ENCODE results near the gene CTBS.

DNA sequence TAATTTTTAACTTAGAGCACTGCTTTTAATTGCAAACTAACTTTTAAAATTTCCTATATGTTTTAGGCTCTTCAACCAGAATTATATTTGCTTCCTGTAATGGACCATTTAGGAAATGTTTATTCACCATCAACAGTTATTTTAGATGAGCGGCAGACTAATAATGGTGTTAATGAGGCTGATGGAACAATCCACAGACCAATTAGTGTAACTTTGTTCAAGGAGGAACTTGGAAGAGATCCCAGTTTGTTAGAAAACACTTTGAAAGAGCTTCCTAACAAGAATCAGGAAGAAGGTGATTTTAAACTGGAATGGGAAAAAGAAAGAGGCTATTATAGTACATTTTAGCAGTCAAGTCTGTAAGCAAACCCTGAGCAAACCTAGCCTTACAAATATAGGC lies 48.5 kb downstream of the CTBS start:
- TF ChIP-seq, protein P1, sequence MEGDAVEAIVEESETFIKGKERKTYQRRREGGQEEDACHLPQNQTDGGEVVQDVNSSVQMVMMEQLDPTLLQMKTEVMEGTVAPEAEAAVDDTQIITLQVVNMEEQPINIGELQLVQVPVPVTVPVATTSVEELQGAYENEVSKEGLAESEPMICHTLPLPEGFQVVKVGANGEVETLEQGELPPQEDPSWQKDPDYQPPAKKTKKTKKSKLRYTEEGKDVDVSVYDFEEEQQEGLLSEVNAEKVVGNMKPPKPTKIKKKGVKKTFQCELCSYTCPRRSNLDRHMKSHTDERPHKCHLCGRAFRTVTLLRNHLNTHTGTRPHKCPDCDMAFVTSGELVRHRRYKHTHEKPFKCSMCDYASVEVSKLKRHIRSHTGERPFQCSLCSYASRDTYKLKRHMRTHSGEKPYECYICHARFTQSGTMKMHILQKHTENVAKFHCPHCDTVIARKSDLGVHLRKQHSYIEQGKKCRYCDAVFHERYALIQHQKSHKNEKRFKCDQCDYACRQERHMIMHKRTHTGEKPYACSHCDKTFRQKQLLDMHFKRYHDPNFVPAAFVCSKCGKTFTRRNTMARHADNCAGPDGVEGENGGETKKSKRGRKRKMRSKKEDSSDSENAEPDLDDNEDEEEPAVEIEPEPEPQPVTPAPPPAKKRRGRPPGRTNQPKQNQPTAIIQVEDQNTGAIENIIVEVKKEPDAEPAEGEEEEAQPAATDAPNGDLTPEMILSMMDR (IDR thresholded peaks at IDR 0.05; ENCODE audit: poor library complexity), result no peak
- TF ChIP-seq EZH2phosphoT487 (IDR thresholded peaks at IDR 0.05; ENCODE audit: low read depth, severe bottlenecking, unreplicated experiment), result no peak
- no peak for TF ChIP-seq EZH2 (IDR thresholded peaks at IDR 0.05; ENCODE audit: borderline replicate concordance)

All from hepatocyte (in vitro differentiated cells).